Progenitor cell of endocrine pancreas (in vitro differentiated cells): ENCODE data around the gene ITGA3. TPM values are rescaled to one million over a fixed set of nuclear protein-coding genes. Genes with fewer than 3 reads are reported as not detected.
A peak's percentile ranks its signal among the peaks of the same experiment; 100 is the strongest.

Experiments
- DNase-seq: peaks from one replicate; pipeline ENCODE4 v3.0.0; 2021; ENCODE audit warnings: low spot score; ENCODE audit not compliant: unreplicated experiment
- H3K27ac Mint-ChIP-seq: 2 replicates; pipeline ENCODE4 v1.8.0; 2021; ENCODE audit warnings: mild to moderate bottlenecking, moderate library complexity, mixed read lengths
- H3K27me3 Mint-ChIP-seq: 2 replicates; pipeline ENCODE4 v1.8.0; 2021; ENCODE audit warnings: mixed read lengths
- H3K36me3 Mint-ChIP-seq: 2 replicates; pipeline ENCODE4 v1.8.0; 2022; ENCODE audit warnings: mixed read lengths; ENCODE audit not compliant: insufficient read depth
- H3K4me1 Mint-ChIP-seq: 2 replicates; pipeline ENCODE4 v1.8.0; 2021; ENCODE audit warnings: low read depth, mixed read lengths
- H3K4me3 Mint-ChIP-seq: 2 replicates; pipeline ENCODE4 v1.8.0; 2021; ENCODE audit warnings: low read depth, mild to moderate bottlenecking, moderate library complexity, mixed read lengths
- H3K9me3 Mint-ChIP-seq: 2 replicates; pipeline ENCODE4 v1.8.0; 2021; ENCODE audit warnings: low read depth, mixed read lengths
- CTCF ChIP-seq: fragments of 200-600 bp; sonication (generic); IDR thresholded peaks from one replicate; pipeline ENCODE4 v1.5.0; 2021; ENCODE audit warnings: antibody characterized with exemption, mild to moderate bottlenecking; ENCODE audit not compliant: unreplicated experiment
- long read RNA-seq: library from polyadenylated mRNA; unstranded; transcript quantifications from one replicate; pipeline ENCODE4 v2.0.0, GENCODE V29; 2020
- total RNA-seq: library from RNA; stranded (reverse); gene quantifications from 2 replicates; pipeline ENCODE4 v1.2.1, GENCODE V29; 2021

ITGA3 gene
- 17.6 and 19.5 TPM in 2 replicates for total RNA-seq
- long read RNA-seq = 0 reads

- peak; percentile 82 for DNase-seq
- Mint-ChIP-seq H3K27me3 (peaks cover 30% of the 10 kb centered on the region), H3K9me3 (no peaks in the 10 kb centered on the region), H3K4me1 (peaks cover 33% of the 10 kb centered on the region), H3K4me3 (peak within 1 kb of the TSS; percentile 83), H3K27ac (peak within 1 kb of the TSS; percentile 93), H3K36me3 (no peaks in the 10 kb centered on the region)
- no peak for TF ChIP-seq CTCF
These were observed at the start of gene ITGA3 for GRCh38 chr17:50055426-50056216. ITGA3 (plus strand) TSS chr17:50056110; CDS start chr17:50056440, 330 bp downstream.

- Mint-ChIP-seq H3K27ac (no peak overlapping the region), H3K4me3 (no peak overlapping the region), H3K4me1 (no peaks in the 10 kb centered on the region), H3K36me3 (no peaks in the 10 kb centered on the region), H3K27me3 (peaks cover 35% of the 10 kb centered on the region), H3K9me3 (peaks cover 13% of the 10 kb centered on the region)
- DNase-seq = no peak
- TF ChIP-seq CTCF = no peak
These were observed 46.6 kb upstream of the ITGA3 start for GRCh38 chr17:50009282-50009681.

GRCh38 chr17:50013079-50013478, 42.8 kb upstream of the ITGA3 start:
- Mint-ChIP-seq H3K36me3 (no peaks in the 10 kb centered on the region), H3K27ac (no peak overlapping the region), H3K27me3 (peaks cover 31% of the 10 kb centered on the region), H3K9me3 (peaks cover 21% of the 10 kb centered on the region), H3K4me3 (no peak overlapping the region), H3K4me1 (no peaks in the 10 kb centered on the region)
- no peak for DNase-seq
- TF ChIP-seq CTCF = no peak

GRCh38 chr17:50014471-50015088, 41.3 kb upstream of the ITGA3 start:
- no peak for TF ChIP-seq CTCF
- Mint-ChIP-seq H3K27me3 (peaks cover 19% of the 10 kb centered on the region), H3K27ac (no peak overlapping the region), H3K9me3 (peaks cover 12% of the 10 kb centered on the region), H3K36me3 (no peaks in the 10 kb centered on the region), H3K4me1 (no peaks in the 10 kb centered on the region), H3K4me3 (no peak overlapping the region)
- DNase-seq = no peak

- DNase-seq = no peak
- no peak for TF ChIP-seq CTCF
- H3K4me3 Mint-ChIP-seq = no peak overlapping the region
- no peaks in the 10 kb centered on the region for H3K36me3 Mint-ChIP-seq
- no peaks in the 10 kb centered on the region for H3K4me1 Mint-ChIP-seq
- peaks cover 12% of the 10 kb centered on the region for H3K9me3 Mint-ChIP-seq
- H3K27me3 Mint-ChIP-seq = peaks cover 19% of the 10 kb centered on the region
- no peak overlapping the region for H3K27ac Mint-ChIP-seq
These were observed 40.8 kb upstream of the ITGA3 start for GRCh38 chr17:50015146-50015545.
